HG03175 (cell line): Measurements from ENCODE around the gene GAD2.
"Not testable (repeated sequence)": the region's sequence is repeated elsewhere in the genome, so short reads cannot be mapped to it uniquely, and the experiment has no call there.

Experiments used
- ATAC-seq: cut with Tn5 transposase; IDR thresholded peaks from one replicate; pipeline ENCODE4 v1.9.1; 2021; ENCODE audit warnings: mild to moderate bottlenecking, moderate library complexity; ENCODE audit not compliant: unreplicated experiment

Gene GAD2

DNA sequence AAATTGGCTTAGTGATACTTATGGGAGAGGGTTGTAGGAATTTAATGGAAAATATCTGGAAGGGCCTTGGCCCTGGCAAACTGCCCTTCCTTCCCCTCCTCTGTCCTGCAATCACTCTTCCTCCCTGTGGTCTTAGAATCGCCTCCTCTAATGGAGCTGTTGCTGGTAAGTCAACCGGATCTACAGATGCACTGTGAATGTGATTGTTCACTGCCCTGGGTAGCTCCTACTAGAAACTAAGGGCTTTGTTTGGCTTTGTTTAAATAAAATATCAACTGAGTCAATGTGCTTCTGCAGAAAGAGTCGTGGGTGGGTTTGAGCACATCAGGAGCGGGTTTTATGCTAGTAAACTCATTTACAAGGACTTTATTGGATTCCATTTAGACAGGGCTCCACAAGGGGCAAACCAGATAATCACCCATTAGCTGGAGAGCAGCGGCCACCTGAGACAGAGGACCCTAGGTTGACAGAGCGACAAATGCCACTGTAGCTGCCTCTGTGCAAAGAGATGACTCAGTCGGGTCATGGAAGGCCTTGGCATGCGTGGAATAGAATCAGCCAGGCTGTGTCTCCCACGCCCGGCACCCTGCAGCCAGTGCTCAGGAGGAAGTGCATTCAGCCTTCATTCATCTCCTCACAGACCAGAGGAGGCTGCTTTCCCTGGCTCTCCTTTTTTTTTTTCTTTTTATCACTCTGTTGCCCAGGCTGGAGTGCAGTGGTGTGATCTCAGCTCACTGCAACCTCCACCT lies 97.9 kb downstream of the GAD2 start:
- ATAC-seq, result no peak

DNA sequence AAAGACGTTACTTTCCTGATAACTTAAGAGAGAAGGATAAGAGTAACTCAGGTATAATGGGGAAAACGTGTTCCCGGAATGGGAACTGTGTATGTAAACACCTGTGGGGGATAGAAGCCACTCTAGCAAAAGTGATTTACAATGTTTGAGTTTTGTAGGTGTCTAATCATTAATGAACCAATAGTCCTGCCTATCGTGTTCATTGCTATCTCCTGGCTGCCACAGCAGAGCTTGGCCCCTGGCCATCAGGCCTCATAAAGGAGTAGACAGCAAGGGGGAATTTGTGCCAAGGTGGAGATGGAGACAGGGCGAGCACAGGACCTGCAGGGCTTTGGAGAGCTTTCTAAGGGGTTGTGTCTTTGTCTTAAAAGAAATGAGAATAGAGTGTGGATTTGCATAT lies 102.1 kb downstream of the GAD2 start:
- no peak for ATAC-seq

DNA sequence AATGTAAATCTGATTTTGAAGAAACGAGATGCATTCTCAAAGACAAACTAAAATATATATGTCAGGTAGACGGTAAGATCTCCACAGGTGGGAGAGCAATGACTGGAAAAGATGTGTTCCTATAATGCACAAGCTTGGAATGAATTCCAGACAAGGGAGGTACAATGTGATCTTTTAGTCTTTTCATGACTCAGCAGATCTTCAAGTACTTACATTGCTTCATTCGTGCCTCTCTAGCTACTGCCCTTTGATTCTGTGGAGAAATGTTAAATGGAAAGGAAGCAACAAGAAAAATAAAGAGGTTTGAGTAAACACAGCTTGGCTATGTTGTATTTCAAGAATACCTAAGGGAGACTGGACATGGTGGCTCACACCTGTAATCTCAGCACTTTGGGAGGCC lies 106.6 kb downstream of the GAD2 start:
- no peak for ATAC-seq

DNA sequence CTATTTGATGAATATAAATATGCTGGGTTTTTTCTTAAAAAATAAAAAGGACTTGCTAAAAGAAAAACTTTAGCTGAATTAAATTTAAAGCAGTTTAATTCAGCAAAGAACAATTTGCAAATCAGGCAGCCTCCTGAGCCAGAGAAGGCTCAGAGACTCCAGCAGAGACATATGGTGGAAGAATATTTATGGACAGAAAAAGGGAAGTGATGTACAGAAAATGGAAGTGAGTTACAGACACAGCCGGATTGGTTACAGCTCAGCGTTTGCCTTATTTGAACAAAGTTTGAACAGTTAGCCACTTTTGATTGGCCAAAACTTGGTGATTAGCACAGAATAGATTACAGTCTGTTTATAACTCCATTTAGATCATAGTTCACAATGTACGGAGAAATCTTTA lies 110.3 kb downstream of the GAD2 start:
- ATAC-seq, result no peak

DNA sequence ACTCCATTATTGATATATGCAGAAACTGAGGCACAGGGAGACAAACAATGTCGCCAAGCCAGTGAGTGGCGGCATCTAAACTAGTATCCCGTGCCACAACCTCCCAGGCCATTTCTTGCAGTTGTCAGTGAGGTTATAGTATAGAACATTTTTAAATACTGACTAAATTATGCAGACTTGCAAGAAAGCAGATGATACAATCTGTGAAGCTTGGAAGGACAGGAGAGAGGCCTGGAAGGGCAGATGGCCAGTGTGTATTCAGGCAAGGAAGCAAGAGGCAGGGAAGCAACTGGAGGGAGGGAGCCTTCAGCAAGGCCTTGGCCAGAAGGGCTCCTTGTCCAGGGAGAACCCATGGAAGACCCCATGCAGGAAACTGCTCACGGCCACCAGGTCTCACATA lies 111.2 kb downstream of the GAD2 start:
- ATAC-seq, result no peak

DNA sequence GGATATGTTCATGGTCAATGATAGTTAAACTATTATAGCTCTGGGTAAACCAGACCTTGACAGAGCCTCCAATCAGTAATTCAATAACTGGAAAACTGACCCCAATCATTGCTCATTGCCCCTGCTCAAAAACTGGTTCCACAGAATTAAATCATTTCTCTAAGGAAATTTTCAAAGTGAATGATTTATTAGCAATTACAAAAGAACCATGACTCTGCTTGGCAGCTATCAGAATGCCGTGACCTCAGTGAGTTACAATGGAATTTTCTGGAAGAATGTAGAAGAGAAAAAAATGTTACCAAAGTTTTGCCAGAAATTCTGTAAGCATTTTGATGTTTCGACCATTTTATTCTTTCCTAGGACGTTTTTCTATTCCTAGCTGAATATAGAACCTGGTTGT lies 114.8 kb downstream of the GAD2 start:
- no peak for ATAC-seq

DNA sequence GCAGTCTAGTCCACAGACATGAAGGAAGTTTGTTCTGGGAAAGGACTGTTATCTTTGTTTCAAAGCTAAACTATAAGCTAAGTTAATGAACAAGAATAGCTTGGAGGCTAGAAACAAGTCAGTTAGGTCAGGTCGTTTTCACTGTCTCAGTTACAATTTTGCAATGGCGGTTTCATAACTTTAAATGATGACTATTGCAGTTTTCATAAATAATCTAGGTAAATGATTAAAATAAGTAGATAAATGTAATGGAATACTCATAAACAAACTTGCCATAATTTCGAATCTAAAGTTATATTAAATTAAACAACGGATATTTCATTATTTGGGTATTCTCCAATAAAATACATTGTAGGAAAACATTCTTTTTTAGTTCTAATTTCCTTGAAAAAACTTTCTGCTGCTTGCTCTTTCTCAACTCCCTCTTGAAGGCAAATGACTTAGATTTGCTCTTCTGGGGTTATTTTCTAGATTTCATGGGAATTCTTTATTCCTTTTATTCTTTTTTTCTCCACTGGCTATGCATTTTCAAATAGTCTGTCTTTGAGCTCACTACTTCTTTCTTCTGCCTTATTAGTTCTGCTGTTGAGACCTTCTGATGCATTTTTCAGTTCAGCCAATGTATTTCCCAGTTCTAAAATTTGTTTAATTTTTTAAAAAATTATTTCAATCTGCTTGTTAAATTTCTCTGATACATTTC lies 117.8 kb downstream of the GAD2 start:
- ATAC-seq, result no peak

DNA sequence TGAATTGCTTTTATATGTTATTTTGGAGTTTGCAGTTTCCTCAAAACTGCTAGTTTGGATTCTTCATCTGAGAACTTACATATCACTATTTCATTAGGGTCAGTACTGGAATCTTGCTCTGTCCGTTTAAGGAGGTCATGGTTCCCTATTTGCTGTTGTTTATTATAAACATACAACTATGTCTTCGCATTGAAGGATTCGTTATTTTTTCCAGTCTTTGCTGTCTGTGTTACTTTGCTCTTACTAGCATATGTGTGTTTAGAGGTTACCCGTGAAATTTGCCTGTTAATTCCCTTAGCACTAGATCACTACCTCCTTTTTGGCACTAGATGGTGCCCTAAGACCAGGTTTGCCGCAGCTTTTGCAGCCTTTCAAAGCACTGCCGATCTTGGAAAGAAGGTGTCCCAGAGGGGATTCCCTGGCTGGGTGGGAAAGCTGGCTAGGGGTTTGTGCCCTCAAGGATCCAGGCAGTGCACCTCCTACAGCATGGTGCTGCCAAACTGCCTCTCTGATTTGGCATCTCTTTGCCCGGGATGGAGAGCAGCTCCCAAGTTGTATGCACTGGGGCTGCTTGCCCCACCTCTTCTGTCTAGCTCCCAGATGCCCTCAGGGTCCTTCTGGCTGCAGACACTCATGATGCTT lies 118.5 kb downstream of the GAD2 start:
- ATAC-seq, result peak; percentile 84

DNA sequence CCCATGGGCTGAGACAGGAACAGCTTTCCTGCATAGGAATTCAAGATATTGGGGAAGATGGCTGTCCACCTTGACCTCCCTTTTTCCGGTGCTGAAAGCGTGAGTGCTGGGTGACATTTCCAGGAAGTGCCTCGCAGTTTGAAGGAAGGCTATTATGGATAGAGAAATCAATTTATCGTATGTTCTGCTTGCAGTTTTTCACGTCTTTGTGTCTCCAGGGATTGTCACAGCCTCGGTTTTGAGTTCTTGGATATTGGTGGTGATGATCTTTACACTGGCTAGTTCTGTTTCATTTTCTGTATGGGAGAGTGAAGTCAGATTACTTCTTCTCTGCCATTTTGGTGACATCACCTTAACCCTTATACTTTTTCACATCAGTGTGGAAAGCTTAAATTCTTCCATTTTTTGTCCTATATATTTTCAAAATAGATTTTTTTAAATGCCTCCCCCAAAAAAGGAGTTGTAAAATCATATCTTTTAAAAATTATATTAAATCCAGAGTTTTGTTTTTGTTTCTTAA lies 119.1 kb downstream of the GAD2 start:
- peak; percentile 70 for ATAC-seq

DNA sequence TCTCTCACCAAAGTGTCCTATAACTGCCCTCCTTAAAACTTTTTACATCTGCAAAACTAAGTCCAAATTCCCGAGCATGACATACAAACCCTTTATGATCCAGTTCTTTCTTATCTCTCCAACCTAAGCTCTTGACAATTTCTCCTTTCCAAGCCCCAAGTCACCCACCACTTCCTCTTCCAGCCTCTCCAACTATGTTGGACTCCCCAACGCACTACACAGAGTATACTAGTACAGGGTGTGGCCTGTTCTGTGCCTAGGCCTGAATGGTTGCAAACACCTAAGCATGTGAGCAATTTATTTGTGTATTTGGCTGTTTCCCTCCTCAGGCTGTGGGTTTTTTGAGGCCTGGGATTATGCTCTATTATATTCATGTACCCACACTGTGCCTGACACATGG lies 120.4 kb downstream of the GAD2 start:
- no peak for ATAC-seq

DNA sequence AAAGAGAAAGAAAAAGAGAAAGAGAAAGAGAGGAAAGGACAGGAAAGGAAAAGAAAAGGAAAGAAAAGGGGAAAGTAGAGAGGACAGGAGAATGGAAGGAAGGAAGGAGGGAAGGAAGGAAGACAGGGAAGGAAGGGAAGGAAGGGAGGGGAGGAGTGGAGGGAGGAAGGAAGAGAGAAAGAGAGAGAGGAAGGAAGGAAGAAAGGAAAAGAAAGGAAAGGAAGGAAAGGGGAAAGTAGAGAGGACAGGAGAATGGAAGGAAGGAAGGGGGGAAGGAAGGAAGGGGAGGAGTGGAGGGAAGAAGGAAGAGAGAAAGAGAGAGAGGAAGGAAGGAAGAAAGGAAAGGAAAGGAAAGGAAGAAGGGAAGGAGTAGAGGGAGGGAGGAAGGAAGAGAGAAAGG lies 125.1 kb downstream of the GAD2 start:
- no peak for ATAC-seq

DNA sequence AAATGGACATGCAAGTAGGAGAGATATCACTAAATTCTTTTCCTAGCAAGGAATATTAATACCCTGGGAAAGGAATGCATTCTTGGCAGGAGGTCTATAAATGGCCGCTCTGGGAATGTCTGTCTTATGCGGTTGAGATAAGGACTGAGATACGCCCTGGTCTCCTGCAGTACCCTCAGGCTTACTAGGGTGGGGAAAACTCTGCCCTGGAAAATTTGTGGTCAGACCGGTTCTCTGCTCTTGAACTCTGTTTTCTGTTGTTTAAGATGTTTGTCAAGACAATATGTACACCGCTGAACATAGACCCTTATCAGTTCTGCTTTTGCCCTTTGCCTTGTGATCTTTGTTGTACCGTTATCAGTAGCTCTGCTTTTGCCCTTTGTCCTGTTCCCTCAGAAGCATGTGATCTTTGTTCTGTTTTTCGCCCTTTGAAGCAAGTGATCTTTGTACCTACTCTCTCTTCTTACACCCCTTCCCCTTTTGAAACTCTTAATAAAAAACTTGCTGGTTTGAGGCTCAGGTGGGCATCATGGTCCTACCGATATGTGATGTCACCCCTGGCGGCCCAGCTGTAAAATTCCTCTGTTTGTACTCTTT lies 132.3 kb downstream of the GAD2 start:
- ATAC-seq, result not testable (repeated sequence)
